Measurements from ENCODE around the gene GRK6. TPM values are rescaled to one million over a fixed set of nuclear protein-coding genes. Genes with fewer than 3 reads are reported as not detected.
A peak's percentile ranks its signal among the peaks of the same experiment; 100 is the strongest.

GRK6 gene
- total RNA-seq, 1 donor from 2014 or later = 12.5 TPM

- H3K9me3 ChIP-seq (ENCODE audit: control insufficient read depth in 3 of 3, low read length in 3 of 3) = no peaks in the 10 kb centered on the region
- H3K36me3 ChIP-seq (ENCODE audit: control insufficient read depth in 3 of 3, insufficient read depth in 3 of 3, low read length in 3 of 3) = peaks cover 5 to 7% (median 6%) of the 10 kb centered on the region in 3 donors
- H3K4me1 ChIP-seq (ENCODE audit: control insufficient read depth in 3 of 3, insufficient read depth in 3 of 3, low read length in 3 of 3) = peaks cover 14 to 23% (median 16%) of the 10 kb centered on the region in 3 donors
- no peak overlapping the region for H3K4me3 ChIP-seq (ENCODE audit: low read length in 3 of 3)
- H3K9ac ChIP-seq (ENCODE audit: low read depth in 1 of 3, low read length in 3 of 3) = no peak overlapping the region
- H3K27ac ChIP-seq (ENCODE audit: low read depth, low read length) = no peak overlapping the region
- peaks cover 4 to 20% (median 17%) of the 10 kb centered on the region in 3 donors for H3K27me3 ChIP-seq (ENCODE audit: control insufficient read depth in 3 of 3, insufficient read depth in 3 of 3, low read length in 3 of 3)
These were observed 18.8 kb downstream of the GRK6 start for GRCh38 chr5:177445052-177445916.

GRCh38 chr5:177445917-177446199 is 19.4 kb downstream of the GRK6 start:
- Histone ChIP-seq H3K9ac (ENCODE audit: low read depth in 1 of 3, low read length in 3 of 3) (peak overlapping the region; percentile 53 to 79 (median 68)), H3K36me3 (ENCODE audit: control insufficient read depth in 3 of 3, insufficient read depth in 3 of 3, low read length in 3 of 3) (peaks cover under 1 to 3% (median under 1%) of the 10 kb centered on the region in 3 donors), H3K4me3 (ENCODE audit: low read length in 3 of 3) (peak overlapping the region; percentile 65 to 78 (median 71)), H3K27ac (ENCODE audit: low read depth, low read length) (no peak overlapping the region), H3K27me3 (ENCODE audit: control insufficient read depth in 3 of 3, insufficient read depth in 3 of 3, low read length in 3 of 3) (peaks cover 4 to 26% (median 22%) of the 10 kb centered on the region in 3 donors), H3K4me1 (ENCODE audit: control insufficient read depth in 3 of 3, insufficient read depth in 3 of 3, low read length in 3 of 3) (peaks cover 14 to 23% (median 16%) of the 10 kb centered on the region in 3 donors), H3K9me3 (ENCODE audit: control insufficient read depth in 3 of 3, low read length in 3 of 3) (no peaks in the 10 kb centered on the region)

GRCh38 chr5:177446200-177447065 is 20.0 kb downstream of the GRK6 start, which contains the start of gene PRR7:
Gene PRR7 (plus strand): TSS chr5:177446814. CDS start chr5:177455068, 8,254 bp downstream.
- peaks cover 4 to 29% (median 26%) of the 10 kb centered on the region in 3 donors for H3K27me3 ChIP-seq (ENCODE audit: control insufficient read depth in 3 of 3, insufficient read depth in 3 of 3, low read length in 3 of 3)
- H3K36me3 ChIP-seq (ENCODE audit: control insufficient read depth in 3 of 3, insufficient read depth in 3 of 3, low read length in 3 of 3) = peaks cover 0 to 2% (median 0%) of the 10 kb centered on the region in 3 donors
- peak within 1 kb of the TSS; percentile 53 to 79 (median 68) for H3K9ac ChIP-seq (ENCODE audit: low read depth in 1 of 3, low read length in 3 of 3)
- H3K9me3 ChIP-seq (ENCODE audit: control insufficient read depth in 3 of 3, low read length in 3 of 3) = no peaks in the 10 kb centered on the region
- no peak within 1 kb of the TSS for H3K27ac ChIP-seq (ENCODE audit: low read depth, low read length)
- peaks cover 14 to 23% (median 16%) of the 10 kb centered on the region in 3 donors for H3K4me1 ChIP-seq (ENCODE audit: control insufficient read depth in 3 of 3, insufficient read depth in 3 of 3, low read length in 3 of 3)
- peak within 1 kb of the TSS; percentile 65 to 78 (median 71) for H3K4me3 ChIP-seq (ENCODE audit: low read length in 3 of 3)

- no peak overlapping the region for H3K27ac ChIP-seq (ENCODE audit: low read depth, low read length)
- peaks cover 14 to 23% (median 16%) of the 10 kb centered on the region in 3 donors for H3K4me1 ChIP-seq (ENCODE audit: control insufficient read depth in 3 of 3, insufficient read depth in 3 of 3, low read length in 3 of 3)
- peaks cover 0 to under 1% (median 0%) of the 10 kb centered on the region in 3 donors for H3K36me3 ChIP-seq (ENCODE audit: control insufficient read depth in 3 of 3, insufficient read depth in 3 of 3, low read length in 3 of 3)
- peak overlapping the region in 1 of 3 donors; percentile 79 for H3K9ac ChIP-seq (ENCODE audit: low read depth in 1 of 3, low read length in 3 of 3)
- peaks cover 4 to 34% (median 31%) of the 10 kb centered on the region in 3 donors for H3K27me3 ChIP-seq (ENCODE audit: control insufficient read depth in 3 of 3, insufficient read depth in 3 of 3, low read length in 3 of 3)
- peak overlapping the region in 2 of 3 donors; percentile 71 to 78 for H3K4me3 ChIP-seq (ENCODE audit: low read length in 3 of 3)
- no peaks in the 10 kb centered on the region for H3K9me3 ChIP-seq (ENCODE audit: control insufficient read depth in 3 of 3, low read length in 3 of 3)
These were observed 20.7 kb downstream of the GRK6 start for GRCh38 chr5:177447066-177447610.

GRCh38 chr5:177447611-177448243 is 21.3 kb downstream of the GRK6 start:
- H3K9ac ChIP-seq (ENCODE audit: low read depth in 1 of 3, low read length in 3 of 3) = peak overlapping the region in 1 of 3 donors; percentile 68
- no peaks in the 10 kb centered on the region for H3K9me3 ChIP-seq (ENCODE audit: control insufficient read depth in 3 of 3, low read length in 3 of 3)
- H3K27ac ChIP-seq (ENCODE audit: low read depth, low read length) = no peak overlapping the region
- H3K27me3 ChIP-seq (ENCODE audit: control insufficient read depth in 3 of 3, insufficient read depth in 3 of 3, low read length in 3 of 3) = peaks cover 4 to 40% (median 36%) of the 10 kb centered on the region in 3 donors
- H3K4me1 ChIP-seq (ENCODE audit: control insufficient read depth in 3 of 3, insufficient read depth in 3 of 3, low read length in 3 of 3) = peaks cover 14 to 23% (median 16%) of the 10 kb centered on the region in 3 donors
- no peaks in the 10 kb centered on the region for H3K36me3 ChIP-seq (ENCODE audit: control insufficient read depth in 3 of 3, insufficient read depth in 3 of 3, low read length in 3 of 3)
- peak overlapping the region in 1 of 3 donors; percentile 41 for H3K4me3 ChIP-seq (ENCODE audit: low read length in 3 of 3)

GRCh38 chr5:177448244-177448950 is 21.9 kb downstream of the GRK6 start:
- Histone ChIP-seq H3K9ac (ENCODE audit: low read depth in 1 of 3, low read length in 3 of 3) (no peak overlapping the region), H3K36me3 (ENCODE audit: control insufficient read depth in 3 of 3, insufficient read depth in 3 of 3, low read length in 3 of 3) (no peaks in the 10 kb centered on the region), H3K27me3 (ENCODE audit: control insufficient read depth in 3 of 3, insufficient read depth in 3 of 3, low read length in 3 of 3) (peaks cover 4 to 43% (median 42%) of the 10 kb centered on the region in 3 donors), H3K4me1 (ENCODE audit: control insufficient read depth in 3 of 3, insufficient read depth in 3 of 3, low read length in 3 of 3) (peaks cover 14 to 23% (median 18%) of the 10 kb centered on the region in 3 donors), H3K27ac (ENCODE audit: low read depth, low read length) (no peak overlapping the region), H3K4me3 (ENCODE audit: low read length in 3 of 3) (no peak overlapping the region), H3K9me3 (ENCODE audit: control insufficient read depth in 3 of 3, low read length in 3 of 3) (no peaks in the 10 kb centered on the region)

GRCh38 chr5:177449140-177450061 is 22.9 kb downstream of the GRK6 start:
- Histone ChIP-seq H3K9me3 (ENCODE audit: control insufficient read depth in 3 of 3, low read length in 3 of 3) (no peaks in the 10 kb centered on the region), H3K9ac (ENCODE audit: low read depth in 1 of 3, low read length in 3 of 3) (no peak overlapping the region), H3K27me3 (ENCODE audit: control insufficient read depth in 3 of 3, insufficient read depth in 3 of 3, low read length in 3 of 3) (peaks cover 4 to 48% (median 43%) of the 10 kb centered on the region in 3 donors), H3K4me1 (ENCODE audit: control insufficient read depth in 3 of 3, insufficient read depth in 3 of 3, low read length in 3 of 3) (peaks cover 22 to 30% (median 25%) of the 10 kb centered on the region in 3 donors), H3K4me3 (ENCODE audit: low read length in 3 of 3) (no peak overlapping the region), H3K27ac (ENCODE audit: low read depth, low read length) (no peak overlapping the region), H3K36me3 (ENCODE audit: control insufficient read depth in 3 of 3, insufficient read depth in 3 of 3, low read length in 3 of 3) (no peaks in the 10 kb centered on the region)

GRCh38 chr5:177450667-177451424 is 24.4 kb downstream of the GRK6 start:
- no peaks in the 10 kb centered on the region for H3K9me3 ChIP-seq (ENCODE audit: control insufficient read depth in 3 of 3, low read length in 3 of 3)
- no peak overlapping the region for H3K4me3 ChIP-seq (ENCODE audit: low read length in 3 of 3)
- H3K9ac ChIP-seq (ENCODE audit: low read depth in 1 of 3, low read length in 3 of 3) = no peak overlapping the region
- H3K4me1 ChIP-seq (ENCODE audit: control insufficient read depth in 3 of 3, insufficient read depth in 3 of 3, low read length in 3 of 3) = peaks cover 27 to 40% (median 31%) of the 10 kb centered on the region in 3 donors
- H3K36me3 ChIP-seq (ENCODE audit: control insufficient read depth in 3 of 3, insufficient read depth in 3 of 3, low read length in 3 of 3) = no peaks in the 10 kb centered on the region
- H3K27ac ChIP-seq (ENCODE audit: low read depth, low read length) = no peak overlapping the region
- H3K27me3 ChIP-seq (ENCODE audit: control insufficient read depth in 3 of 3, insufficient read depth in 3 of 3, low read length in 3 of 3) = peaks cover 4 to 48% (median 43%) of the 10 kb centered on the region in 3 donors
